ENCODE results near the gene ATP11A.

- TF ChIP-seq CTCF (IDR thresholded peaks at IDR 0.05) (no peak), POLR2A (IDR thresholded peaks at IDR 0.05) (no peak)
Observed at GRCh38 chr13:112716841-112717520, 27.1 kb downstream of the ATP11A start.

Measured in thyroid gland (tissue), 4 donors.